KBM-7 (cell line): Measurements from ENCODE around the gene WDR93.

Experiments used
- DNase-seq: peaks from one replicate; pipeline ENCODE4 v3.0.0-alpha.2; 2015
- in situ Hi-C: fragments of 300-500 bp; cut with MboI; formaldehyde crosslinking; loops from 2 replicates; pipeline ENCODE4 v1.14.3; 2020; ENCODE audit warnings: low sequenced_read_pairs, low pct_unique_long_range_greater_than_20kb, mixed read lengths

The WDR93 gene

GRCh38 chr15:89743011-89743410 lies 52.4 kb downstream of the WDR93 start:
- DNase-seq = no peak
- in situ Hi-C loops = no loop called here

DNA sequence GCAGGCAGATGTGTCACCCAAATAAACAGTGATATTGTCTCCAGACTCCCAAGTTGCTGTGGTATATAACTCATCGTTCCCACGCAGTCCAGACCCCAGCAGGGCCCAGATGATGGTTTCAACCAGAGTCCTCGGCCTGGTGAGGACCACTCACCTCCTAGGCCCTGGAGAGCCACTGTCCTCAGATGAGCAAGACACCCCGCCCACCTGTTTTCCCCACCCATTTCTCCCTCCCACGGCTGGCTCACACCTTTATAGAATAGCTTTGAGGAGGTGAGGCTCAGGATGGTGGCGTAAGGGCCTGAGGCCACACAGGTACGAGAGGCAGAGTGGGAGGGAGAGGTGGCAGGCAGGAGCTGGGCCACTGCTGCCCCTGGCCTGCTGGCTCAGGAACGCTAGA lies 53.0 kb downstream of the WDR93 start:
- in situ Hi-C loops = no loop called here
- no peak for DNase-seq

- no peak for DNase-seq
- in situ Hi-C loops = no loop called here
Measured at GRCh38 chr15:89745131-89745530, 54.5 kb downstream of the WDR93 start.

- no peak for DNase-seq
- in situ Hi-C loops = no loop called here
Measured at GRCh38 chr15:89745768-89746167, 55.2 kb downstream of the WDR93 start.

GRCh38 chr15:89746386-89746780 lies 55.8 kb downstream of the WDR93 start:
- no peak for DNase-seq
- in situ Hi-C loops = no loop called here

DNA sequence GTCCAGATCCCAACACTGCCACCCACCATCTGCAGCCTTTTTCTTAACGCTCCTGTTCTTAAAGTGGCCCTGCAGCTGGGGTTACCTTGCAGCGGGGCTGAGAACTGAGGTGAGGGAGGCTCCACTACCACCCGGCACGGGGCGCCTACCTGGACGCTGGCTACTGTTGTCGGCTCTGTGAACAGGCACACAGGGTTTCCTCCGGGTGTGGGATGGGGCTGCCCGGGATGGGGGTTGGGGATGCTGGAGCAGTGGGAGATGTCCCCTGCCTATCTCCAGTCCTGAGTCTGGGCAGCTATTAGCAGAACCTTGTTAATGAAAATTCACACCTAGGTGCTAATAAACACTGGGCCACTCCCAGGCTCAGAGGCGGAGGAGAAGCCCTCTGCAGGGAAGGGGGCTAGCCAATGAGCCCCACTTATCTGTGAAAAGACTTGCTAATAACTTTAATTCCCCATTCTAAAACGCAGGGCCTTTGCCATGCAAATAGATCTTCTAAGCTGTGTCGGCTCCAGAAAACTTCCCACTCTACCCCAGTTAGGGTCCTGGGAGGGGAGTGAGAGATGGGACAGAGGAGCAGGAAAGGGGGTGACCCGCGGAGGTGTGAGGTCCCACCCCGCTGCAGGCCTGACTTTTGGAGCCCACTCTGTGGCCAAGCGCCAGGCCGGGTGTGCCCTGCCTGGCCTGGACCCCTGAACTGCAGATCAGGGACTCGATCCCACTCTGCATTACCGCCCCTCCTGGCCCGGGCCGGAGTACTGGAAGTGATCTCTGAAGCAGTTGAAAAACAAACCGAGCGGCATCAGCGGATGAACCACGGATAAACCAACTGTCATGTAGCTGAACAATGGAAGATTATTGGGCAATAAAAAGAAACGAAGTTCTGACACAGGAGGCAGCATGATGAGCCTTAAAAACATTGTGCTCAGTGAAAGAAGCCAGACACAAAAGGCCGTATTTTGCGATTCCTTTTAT lies 57.4 kb downstream of the WDR93 start:
- in situ Hi-C loops = no loop called here
- no peak for DNase-seq

GRCh38 chr15:89749054-89749453 lies 58.4 kb downstream of the WDR93 start:
- DNase-seq = no peak
- in situ Hi-C loops = no loop called here

- in situ Hi-C loops = no loop called here
Measured at GRCh38 chr15:89749526-89749925, 58.9 kb downstream of the WDR93 start.

GRCh38 chr15:89749951-89750559 lies 59.4 kb downstream of the WDR93 start:
- no peak for DNase-seq
- in situ Hi-C loops = loop anchor here (25.0 kb wide), 2 partner anchors 137 to 337 kb away; partner anchors contain the start of gene AP3S2

More at GRCh38 chr15:89749526-89749925, 58.9 kb downstream of the WDR93 start:
- DNase-seq = no peak

GRCh38 chr15:89750560-89751542 lies 60.2 kb downstream of the WDR93 start, which contains the start of gene MESP1:
Gene MESP1 (minus strand): TSS chr15:89751249. CDS start chr15:89751231, 18 bp downstream.
- in situ Hi-C loops = loop anchor here (25.0 kb wide), 2 partner anchors 136 to 336 kb away; partner anchors contain the start of gene AP3S2
- DNase-seq = peak; percentile 92

DNA sequence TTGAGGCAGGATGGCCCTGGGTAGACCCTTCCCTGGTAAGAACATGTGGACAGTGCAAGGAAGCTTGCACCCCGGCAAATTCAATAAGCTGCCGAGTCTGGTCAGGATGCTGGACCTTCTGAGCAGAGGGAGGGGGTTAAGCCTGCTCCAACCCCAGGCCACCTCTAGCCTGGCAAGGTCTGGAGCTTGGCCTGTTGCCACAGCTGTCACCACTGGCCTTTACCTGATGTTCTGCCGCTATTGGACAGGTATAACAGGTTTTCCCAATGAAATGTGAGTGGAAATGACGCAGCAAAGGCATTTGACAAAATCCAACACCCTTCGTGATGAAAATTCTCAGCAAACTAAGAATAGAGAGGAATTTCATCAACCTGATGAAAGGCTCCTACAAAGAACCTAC lies 61.1 kb downstream of the WDR93 start:
- in situ Hi-C loops = loop anchor here (25.0 kb wide), 2 partner anchors 136 to 336 kb away; partner anchors contain the start of gene AP3S2
- DNase-seq = no peak

DNA sequence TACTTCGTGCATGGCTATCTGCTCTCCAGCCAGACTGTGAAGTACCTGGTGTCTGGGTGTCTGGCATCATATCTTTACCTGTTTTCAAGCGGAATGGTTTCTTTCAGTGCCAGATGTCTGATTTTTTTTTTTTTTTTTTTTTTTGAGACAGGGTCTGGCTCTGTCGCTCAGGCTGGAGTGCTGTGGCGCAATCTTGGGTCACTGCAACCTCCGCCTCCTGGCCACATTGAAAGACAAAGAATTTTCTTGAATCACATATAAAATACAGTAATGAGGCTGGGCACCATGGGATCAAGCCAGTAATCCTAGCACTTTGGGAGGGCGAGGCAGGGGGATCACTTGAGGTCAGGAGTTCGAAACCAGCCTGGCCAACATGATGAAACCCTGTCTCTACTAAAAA lies 63.2 kb downstream of the WDR93 start:
- in situ Hi-C loops = loop anchor here (25.0 kb wide), 2 partner anchors 133 to 333 kb away; partner anchors contain the start of gene AP3S2
- DNase-seq = no peak

DNA sequence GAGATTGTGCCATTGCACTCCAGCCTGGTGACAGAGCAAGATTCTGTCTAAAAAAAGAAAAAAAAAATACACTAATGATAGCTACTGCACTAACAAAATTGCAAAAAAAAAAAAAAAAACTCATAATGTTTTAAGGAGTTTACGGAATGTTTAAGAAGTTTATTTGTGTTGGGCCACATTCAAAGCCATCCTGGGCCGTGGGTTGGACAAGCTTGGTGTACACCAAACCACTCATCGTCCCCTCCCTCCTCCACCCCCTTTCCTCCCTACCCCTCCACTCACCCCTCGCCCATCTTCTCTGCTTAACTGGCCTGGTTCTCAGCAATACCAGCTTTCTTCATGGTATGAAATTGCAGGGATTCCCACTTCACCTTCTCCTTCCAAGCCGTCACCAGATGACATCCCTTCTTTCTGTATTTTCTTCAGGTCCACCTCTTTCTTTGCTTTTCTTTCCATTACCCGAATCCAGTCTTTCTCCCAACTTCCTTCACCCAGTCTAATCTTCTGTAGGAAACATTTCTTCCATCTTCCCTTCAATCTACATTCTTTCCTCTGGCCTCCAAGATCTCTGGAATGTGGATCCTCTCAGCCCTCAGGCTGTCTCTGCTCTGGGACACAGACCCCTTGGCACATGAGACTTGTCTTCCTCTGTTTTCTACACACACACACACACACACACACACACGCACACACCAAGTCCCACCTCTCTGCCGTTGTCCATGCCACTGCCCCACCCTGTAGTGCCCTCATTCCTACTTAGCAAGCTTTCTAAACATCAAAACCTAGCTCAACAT lies 63.9 kb downstream of the WDR93 start:
- no peak for DNase-seq
- in situ Hi-C loops = loop anchor here (25.0 kb wide), 2 partner anchors 133 to 333 kb away; partner anchors contain the start of gene AP3S2

GRCh38 chr15:89755701-89756100 lies 65.1 kb downstream of the WDR93 start:
- no peak for DNase-seq
- in situ Hi-C loops = loop anchor here (25.0 kb wide), 2 partner anchors 132 to 332 kb away; partner anchors contain the start of gene AP3S2

DNA sequence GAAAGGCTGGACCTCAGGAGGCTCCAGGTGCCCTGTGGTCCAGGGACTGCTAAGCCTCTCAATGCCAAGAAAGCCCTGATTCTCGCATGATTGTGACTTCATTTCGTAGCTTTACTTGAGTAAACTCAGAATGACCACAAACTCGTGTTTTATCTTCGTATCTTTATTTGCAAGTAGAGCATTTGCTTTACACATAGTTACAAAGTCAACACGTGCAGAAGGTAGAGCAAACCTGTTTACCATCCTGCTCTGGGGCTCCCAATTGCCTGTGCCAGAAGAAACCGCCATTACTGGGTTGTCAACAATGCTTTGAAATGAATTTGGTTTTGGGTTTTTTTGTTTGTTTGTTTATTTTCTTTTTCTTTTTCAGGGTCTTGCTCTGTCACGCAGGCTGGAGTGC lies 66.3 kb downstream of the WDR93 start:
- no peak for DNase-seq
- in situ Hi-C loops = loop anchor here (25.0 kb wide), 2 partner anchors 130 to 330 kb away; partner anchors contain the start of gene AP3S2

DNA sequence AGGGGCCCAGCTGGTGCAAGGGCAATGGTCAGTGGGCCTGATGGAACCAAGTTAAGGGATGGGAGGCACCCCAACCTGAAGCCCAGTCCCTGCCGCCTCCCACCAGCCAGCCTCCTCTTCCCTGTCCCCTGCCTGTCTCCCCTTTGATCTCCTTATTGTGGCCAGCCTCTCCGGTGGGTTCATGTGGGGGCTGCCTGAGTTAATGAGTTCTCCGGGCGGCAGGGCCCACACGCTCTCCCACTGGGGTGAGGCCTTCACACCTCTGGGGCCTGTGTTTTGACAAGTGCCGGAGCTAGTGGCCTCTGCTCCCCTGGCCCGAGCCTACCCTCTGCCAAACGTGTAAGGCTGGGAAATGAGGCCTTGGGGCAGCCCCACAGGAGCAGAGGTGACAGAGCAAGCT lies 67.7 kb downstream of the WDR93 start:
- in situ Hi-C loops = loop anchor here (25.0 kb wide), 2 partner anchors 129 to 329 kb away; partner anchors contain the start of gene AP3S2
- no peak for DNase-seq

DNA sequence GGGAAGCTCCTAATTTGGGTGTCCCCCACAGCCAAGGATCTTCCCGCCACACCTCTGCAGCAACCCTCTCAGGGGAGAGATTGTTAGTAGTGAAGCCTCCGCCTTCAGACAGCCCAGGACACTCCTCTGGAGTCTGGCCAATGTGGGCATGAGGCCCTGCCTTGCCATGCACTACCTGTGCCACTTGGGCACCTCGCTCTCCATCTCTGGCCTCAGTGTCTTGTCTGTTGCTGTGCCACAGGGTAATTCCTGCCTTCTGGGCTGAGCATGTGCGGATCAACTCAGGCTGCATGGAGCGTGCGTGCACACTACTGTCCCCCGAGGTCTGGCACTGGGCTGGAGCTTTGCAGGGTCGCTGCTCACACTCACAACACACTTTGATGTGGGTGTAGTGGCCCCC lies 68.4 kb downstream of the WDR93 start:
- in situ Hi-C loops = loop anchor here (25.0 kb wide), 2 partner anchors 128 to 328 kb away; partner anchors contain the start of gene AP3S2
- no peak for DNase-seq

DNA sequence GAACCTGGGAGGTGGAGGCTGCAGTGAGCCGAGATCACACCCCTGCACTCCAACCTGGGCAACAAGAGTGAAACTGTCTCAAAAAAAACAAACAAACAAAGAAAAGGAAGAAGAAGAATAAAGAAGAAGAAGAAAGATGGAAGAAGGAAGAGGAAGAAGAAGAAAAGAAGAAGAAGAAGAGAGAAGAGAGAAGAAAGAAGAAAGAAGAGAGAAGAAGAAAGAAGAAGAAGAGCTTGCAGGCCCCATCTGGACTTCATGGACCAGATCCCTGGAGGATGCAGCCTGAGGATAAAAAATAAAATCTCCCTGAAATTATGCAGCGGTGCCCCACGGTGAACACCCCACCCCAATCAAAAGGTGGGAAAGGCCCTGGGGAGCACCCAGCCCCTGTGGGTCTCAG lies 69.2 kb downstream of the WDR93 start:
- DNase-seq = no peak
- in situ Hi-C loops = loop anchor here (25.0 kb wide), 2 partner anchors 127 to 327 kb away; partner anchors contain the start of gene AP3S2
